GM18519 (cell line): ENCODE measurements around the gene CCDC182.

ENCODE experiments used
- ATAC-seq: cut with Tn5 transposase; IDR thresholded peaks from one replicate; pipeline ENCODE4 v1.9.1; 2021; ENCODE audit warnings: mild to moderate bottlenecking, moderate library complexity; ENCODE audit not compliant: unreplicated experiment, low FRiP score

CCDC182 gene

DNA sequence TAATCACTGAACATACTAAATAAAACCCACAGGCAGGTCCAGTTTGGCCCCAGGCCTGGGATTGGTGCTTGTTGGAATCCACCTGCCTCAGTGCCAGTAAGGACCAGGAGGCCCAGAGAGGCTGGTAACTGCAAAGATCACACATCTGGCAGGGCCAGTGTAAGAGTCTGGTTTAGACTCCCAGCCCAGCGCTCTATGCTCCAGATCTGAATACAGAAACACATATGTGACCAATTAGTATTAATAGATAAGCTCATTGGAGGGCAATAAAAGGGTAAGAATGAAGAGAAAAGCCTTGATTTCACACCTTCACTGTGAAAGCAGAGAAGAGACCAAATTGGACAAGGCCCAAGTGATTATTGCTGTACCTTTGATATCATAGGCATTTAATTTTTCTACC, 13.6 kb upstream of the CCDC182 start:
- ATAC-seq, result no peak

DNA sequence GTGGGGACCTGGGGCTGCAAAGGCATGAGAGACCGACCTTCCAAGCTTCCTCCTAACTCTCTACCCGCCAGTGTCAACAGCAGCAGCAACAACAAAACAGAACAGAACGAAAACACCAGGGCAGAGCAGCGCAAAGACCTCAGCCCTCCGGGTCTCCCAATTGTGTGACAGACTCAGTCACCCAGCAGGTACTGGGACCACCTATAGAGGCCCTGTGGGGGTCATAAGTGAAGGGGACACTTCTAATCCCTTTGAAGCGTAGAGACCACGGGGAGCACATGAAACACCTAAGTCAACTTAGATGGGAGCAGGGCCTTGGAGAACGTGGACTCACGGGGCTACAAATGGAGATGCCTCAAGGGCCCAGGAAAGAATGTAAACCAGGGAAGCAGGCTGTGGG, 12.6 kb upstream of the CCDC182 start:
- no peak for ATAC-seq

DNA sequence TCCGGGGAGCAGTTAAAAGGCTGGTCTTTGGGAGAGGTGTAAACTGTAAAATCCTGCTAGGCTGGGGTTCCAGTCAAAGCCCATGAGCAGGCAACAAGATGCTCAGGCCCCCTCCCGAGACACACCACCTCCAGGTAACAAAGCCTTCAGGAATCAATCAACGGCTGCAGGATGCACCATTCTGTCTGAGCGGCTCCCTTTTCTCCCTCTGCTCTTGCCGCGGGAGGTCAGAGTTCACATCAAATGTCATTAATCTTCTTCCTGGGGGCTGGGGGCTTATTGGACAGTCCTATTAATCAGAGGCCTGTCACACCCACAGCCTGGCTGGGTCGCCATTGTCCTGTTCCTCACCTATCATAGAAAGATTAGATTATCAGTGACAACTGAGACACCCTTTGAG, 11.9 kb upstream of the CCDC182 start:
- no peak for ATAC-seq

DNA sequence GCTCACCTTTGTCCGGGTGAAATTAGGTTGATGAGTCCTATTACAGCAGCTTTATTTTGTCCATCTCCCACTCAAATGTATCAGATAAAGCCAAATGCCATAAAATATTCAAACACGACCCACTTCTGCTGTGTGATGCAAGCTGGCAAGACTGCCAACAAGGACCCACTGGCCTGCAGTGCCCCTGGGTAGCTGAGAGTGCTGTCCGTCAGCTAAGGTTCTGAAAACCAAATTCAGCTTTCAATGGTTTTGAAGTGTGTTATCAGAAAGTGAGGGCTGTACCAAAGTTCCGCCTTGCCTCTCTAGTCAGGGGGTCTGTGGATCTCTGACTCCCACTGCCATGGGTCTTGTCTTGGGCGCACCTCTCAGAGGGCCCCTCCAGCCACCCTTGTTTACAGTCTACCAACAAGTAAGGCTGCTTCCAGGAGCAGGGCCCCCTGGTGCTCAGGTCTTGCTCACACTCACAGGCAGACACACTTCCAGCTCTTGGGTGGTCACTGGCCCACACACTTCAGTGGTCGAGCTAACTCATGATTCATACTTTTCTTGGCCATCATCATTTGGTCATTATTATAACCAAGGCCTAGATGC, 10.5 kb upstream of the CCDC182 start:
- no peak for ATAC-seq

DNA sequence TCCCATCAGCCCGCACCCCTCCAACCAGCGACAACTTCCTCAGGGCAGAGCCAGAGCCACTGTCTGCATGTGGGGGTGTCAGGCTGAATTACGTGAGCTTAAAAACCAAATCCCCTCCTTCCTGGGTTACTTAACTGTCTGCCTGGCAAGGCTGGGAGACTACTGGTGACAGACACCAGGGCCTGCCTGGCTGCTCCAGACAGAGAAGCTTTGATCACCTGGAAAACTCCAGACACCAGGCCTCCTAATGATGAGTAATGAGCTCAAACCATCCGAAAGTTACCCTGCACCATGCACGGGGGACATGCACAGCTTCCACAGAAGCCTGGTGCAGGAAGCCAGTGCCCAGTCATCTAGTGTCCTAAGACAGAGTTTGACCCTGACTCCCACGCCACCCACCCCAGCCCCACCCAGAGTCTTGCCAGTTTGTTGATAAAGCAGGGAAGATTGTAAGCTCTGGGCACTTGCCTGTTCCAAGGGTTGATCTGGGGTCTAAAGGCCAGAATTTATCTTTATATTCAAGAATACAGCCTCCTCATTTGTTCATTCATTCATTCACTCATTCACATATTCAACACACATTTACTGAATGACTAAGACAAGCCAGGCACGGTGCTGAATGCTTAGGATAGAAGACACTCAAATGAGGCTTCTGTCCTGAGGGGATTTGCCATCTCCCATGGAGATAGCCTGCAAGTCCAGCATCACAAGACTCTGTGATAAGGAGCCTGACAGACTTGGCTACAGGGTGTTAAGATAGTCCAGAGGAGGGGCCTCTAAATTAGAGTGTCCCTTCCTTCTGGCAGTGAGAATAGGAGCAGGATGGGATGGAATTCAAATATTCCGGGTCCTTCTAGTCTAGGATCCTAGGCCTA, 7.2 kb upstream of the CCDC182 start:
- ATAC-seq, result no peak

DNA sequence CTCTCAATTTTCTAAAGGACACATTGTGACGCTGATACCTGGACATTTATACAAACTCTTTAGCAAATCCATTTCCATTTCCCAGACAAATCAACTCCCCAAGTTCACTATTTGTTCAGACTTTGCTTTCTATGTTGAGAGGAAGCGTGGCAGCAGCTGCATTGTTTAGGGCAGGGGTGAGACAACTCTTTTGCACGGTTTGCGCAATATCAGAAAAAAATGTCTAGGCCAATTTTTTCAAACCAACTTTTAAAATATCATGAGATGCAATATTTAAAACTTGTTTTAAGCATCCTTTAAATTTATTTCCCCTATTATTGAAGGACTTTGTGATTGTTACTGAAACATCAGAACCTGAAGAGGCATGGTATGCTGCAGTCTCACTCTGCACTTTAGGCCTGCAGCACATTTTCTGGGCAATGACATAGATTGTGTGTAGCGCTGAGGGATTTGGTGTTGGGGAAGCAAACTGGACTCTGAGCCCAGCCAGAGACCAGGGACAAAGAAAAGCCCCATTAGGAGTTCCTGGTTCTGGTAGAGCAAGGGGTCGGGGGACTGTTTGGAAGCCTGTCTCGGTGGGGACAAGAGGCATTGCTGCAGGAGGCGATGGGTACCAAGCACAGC, 6.4 kb upstream of the CCDC182 start:
- ATAC-seq, result no peak

DNA sequence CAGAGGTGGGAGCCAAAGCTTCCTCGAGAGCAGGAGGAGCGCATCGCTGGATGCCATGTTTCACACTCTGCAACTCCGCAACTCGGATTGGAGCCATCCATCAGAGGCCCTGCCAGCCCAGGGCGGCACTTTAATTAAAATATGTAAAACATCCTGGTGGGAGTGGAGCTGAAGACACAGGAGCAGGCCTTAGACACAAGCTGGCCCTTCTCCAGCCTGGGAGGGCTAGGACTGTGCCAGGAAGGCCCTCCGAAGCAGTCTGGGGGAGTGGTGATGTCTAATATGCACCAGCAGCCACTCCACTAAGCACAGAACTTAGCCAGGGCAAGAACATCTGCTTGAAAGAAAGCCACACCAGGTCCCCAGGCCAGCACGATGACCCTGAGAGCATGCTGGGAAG, 5.8 kb upstream of the CCDC182 start:
- no peak for ATAC-seq

DNA sequence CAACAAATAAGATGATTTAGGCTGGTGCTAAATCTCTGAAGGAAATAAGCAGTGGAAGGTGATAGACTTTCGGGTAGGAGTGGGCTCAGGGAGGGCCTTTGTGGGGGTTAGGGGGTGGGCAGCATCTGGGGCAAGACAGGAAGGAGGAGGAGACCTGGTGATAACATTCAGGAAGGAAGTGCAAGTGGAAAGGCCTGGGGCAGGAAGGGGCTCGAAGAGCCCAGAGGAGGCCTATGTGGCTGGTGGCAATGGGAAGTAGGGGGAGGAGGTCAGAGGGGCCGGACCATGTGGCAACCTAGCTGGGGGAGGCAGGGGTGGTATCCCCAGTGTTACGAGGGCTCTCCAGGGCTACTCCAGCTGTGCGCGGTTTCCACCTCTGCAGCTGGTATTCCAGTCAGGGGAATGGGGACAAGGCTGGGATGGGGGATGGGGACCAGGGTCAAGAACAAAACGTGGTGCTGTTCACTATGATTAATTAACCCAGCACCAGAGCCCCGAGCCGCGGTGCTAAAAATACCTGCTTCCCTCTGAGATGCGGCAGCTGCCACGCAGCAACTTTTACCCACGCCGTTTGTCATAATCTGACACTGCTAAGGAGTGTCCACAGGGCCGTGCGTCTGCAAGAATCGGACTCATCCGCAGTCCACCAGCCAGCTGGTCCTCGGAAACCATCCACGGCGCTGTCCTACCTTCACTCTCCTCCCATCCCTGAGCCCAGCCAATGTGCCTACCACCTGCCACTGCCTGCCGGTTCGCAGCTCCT, 5.2 kb upstream of the CCDC182 start:
- ATAC-seq, result no peak

DNA sequence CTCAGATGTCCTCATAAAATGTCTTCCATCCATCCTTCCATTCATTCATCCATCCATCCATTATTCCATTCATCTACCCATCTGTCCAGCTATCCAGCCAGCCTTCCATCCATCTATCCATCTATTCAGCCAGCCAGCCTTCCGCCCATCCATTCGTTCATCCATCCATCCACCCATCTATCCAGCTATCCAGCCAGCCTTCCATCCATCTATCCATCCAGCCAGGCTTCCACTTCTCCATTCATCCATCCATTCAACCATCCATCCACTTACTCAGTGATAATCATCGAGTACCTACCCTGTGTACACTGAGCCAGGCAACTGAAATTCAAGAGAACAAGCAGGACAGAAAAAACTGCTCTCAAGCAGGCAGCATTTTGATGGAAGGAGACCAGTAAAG, 4.6 kb upstream of the CCDC182 start:
- ATAC-seq, result no peak

DNA sequence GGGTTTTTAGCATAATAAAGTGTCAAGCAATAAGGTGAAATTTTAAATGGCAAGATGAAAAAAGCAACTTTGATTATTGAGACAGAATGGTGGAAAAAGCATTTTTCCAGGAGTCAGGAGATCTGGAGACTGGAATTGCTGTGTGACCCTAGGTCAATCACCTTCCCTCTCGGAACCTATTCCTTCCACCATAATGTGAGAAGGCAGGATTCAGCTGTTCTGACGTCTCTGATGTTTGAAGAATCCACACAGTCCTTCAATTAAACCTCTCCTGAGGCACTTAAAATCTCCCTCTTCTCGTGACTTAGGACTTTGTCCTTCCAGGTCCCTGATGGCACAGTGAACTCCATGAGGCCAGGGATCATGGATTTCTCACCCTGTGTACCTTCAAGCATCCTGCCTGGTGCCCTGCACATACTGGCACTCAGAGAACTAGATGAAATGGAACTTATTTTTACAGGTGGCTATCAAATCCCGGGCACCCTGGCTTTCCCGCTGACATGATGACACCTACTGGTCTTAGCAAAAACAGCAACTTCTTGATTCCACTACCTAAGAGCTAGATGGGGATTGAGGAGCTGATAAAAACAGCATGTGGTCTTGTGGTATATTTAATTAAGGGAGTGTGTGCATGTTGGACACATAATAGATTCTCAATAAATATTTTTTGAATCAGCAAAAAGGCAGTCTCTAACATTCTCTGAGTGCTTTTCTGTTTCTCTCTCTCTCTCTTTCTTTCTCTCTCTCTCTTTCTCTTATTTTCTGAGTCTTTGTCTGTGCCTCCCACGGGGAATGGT, 2.3 kb upstream of the CCDC182 start:
- no peak for ATAC-seq

DNA sequence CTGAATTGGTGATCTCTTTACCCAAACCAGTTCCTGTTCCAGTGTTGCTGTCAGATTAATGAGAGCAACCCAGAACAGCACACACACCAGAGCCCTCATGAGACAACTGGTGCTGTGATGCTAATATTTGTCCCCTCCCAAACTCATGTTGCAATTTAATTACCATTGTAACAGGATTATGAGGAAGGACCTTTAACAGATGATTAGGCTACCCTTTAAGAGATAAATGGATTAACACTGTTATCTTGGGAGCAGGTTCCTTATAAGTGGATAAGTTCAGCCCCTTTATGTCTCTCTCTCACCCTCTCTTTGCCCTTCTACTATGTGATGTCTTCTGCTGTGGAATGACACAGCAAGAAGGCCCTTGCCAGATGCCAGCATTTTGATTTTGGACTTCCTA, 1.1 kb upstream of the CCDC182 start:
- no peak for ATAC-seq

DNA sequence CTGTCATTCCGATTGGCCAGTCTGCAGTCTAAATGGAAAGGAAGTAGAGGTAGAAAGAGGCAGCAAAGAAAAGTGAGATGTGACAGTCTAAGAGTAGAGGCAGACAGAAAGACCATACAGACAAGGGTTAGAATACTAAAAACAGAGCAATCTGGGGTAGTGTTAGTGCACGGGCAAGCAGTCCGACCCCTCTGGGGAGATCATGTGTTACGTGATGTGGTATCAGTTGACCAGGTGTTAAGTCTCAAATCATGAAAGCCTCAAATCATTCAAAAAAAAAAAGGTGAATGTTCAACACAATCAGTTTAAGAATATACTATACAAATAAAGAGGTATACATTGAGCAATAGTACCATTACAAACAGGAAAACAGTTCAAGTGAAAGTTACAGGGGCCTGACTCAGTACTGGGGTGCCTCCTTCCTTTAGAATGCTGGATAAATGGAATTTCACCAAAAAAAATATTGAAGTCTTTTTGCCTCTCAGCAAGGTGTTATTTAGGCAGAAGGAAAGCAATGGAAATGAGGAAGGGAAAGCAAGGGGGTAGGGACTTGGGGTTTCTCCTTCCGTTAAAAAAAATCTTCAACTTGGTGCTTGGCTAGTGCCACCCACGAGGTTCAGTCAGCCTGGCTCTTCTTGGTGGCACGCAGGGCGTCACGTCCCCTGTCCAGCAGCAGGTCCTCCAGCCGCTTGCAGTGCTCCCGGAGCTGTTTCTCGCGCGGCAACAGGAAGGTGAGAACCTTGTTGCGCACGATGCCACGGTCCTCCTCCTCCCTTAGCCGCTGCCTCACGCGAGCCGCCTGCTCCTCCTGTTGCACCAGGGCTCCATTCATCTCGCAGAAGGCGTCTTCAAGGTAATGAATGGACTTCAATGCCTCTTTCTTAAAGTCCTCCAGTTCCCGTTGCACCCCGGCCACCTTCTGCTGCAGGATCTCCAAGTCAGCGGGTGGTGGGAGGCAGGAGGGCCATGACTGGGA, 616 bp downstream of the CCDC182 start:
- no peak for ATAC-seq

DNA sequence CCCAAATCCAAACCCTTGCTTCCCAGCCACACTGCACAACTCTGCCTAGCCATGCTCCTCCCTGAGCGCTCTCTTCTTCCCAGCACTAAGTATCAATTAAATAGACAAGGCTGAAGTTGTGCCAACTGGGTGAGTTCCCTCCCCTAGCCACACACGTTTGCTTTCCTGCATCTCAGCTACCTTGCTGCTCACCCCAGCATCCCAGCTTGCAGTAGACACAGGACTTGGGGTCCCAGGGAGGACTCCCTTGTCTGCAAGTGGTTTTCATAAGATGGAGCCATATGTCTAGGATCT, 4.9 kb downstream of the CCDC182 start:
- ATAC-seq, result no peak

DNA sequence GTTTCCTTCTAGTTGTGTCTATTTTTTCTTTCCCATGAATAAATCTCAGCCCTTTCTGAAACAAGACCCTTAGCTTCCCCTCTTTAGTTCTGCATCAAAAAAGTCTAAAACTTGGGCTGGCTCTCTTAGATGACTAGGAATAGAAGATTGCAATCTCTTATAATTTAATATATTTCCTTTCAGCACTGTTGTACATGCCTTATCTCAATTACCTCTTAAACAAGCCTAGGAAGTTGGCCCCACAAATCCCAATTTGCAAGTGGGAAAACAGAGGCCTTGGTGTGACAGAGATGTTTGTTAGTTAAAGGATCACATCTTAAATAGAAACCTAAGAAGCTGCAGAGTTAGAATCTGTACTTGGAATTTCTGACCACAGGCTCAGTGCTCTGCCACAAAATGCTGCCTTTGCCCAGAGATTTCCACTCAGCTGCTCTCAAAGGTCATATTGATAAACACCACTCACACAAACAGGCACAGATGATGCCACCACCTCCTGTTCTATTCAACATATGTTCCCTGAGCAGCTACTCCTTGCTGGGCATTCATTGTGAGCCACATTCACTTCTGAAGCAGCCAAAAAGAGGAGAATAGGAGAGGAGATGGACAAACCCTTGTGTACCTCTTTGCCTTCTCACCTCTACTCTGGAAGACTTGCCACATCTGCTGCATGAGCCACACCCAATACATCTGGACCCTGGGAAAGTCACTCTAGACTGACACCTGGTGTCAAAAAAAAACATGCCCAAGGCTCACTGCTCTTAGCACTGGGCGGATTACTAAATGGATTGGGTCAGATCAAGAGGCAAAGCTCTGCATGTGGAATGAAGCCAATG, 5.5 kb downstream of the CCDC182 start:
- no peak for ATAC-seq

DNA sequence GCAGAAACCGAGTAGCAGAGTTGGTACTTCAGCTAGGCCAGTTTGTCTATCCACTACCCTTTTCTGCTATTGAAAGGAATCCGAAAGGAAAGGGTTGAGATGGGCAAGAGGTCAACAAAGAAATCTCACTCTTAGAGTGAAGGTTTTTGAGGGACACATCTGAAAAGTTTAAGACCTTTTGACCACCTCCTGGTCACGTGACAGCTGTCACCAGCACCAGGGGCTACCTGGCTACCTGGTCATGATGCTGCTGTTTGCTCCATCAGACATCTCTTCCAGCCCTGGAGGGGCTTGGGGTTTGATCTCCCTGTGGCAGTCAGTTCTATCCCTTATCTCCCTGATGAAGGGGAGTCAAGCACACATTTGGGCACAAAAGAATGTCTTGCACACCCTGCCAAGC, 7.6 kb downstream of the CCDC182 start:
- ATAC-seq, result no peak

DNA sequence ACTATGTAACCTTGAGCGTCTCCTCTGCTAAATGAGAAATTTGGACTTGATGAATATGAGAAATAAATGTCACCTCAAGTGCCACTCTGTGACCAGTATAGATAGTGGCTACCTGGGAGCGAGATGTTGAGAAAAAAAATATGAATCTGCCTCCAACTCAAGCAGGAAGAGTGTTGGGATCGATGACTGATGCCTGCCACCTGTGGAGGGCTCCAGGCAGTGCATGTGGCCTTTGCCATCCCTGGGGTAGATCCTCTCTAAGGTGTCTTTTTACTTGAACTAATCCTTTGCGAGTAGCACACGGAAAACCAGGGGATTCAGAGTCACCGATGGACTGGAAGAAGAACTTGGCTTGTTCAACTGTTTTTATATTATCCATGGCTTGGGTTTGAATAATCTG, 9.4 kb downstream of the CCDC182 start:
- no peak for ATAC-seq

DNA sequence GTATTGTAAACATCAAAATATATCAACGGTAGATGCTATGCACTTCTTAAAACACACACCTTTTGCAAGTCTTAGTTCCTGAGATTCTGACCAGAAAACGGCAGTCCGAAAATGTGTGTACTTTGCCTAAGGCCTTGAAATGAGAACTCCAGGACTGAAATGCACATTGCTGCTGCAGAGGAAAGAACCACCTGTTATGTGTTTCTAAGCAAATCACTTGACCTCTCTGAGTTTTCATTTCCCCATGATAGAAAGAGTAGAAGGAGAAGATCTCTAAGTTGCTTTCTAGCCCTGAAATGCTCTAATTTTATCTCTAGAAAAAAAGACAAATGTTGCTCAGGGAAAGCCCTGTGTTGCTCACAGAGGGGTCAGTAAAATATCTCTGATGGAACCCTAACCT, 9.9 kb downstream of the CCDC182 start:
- ATAC-seq, result no peak

DNA sequence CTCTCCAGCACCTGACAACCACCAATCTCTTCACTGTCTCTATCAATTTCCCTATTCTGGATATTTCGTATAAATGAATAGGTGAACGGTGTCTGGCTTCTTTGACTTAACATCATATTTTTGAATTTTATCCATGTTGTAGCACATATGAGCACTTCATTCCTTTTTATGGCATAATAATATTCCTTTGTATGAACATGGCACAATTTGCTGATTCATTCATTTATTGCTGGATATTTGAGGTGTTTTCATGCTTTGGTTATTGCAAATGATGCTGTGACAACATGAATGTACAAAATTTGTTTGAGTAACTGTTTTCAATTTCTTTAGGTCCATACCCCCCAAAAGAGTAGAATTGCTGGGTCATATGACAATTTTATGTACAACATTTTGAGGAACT, 12.0 kb downstream of the CCDC182 start:
- no peak for ATAC-seq

DNA sequence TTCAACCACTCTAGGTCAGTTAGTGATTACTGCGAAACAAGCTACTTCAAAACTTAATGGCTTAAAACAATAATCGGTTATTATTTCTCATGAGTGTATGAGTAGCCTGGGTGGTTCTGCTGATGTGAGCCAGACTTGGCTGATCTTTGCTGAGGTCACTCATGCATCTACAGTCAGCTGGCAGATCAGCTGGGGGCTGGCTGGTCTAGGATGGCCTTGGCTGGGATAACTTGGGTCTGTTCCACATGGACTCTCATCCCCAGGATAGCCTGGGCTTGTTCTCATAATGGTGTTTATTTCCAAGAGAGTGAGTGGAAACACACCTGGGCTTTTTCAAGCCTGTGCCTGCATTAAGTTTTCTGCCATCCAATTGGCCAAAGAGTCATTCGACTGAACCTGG, 13.0 kb downstream of the CCDC182 start:
- no peak for ATAC-seq
